Fibroblast of gingiva (primary cell): ENCODE measurements around the gene NPFFR1.
A peak's percentile ranks its signal among the peaks of the same experiment; 100 is the strongest.
"Not testable (repeated sequence)": the region's sequence is repeated elsewhere in the genome, so short reads cannot be mapped to it uniquely, and the experiment has no call there.

Experiments
- DNase-seq: peaks from one replicate; pipeline ENCODE4 v3.0.0-alpha.2; 2011; ENCODE audit warnings: low read depth

Gene NPFFR1

GRCh38 chr10:70222811-70223447, 60.9 kb downstream of the NPFFR1 start:
- not testable (repeated sequence) for DNase-seq

- DNase-seq = no peak
Measured at GRCh38 chr10:70222340-70222794, 61.4 kb downstream of the NPFFR1 start.

GRCh38 chr10:70221030-70221429, 62.8 kb downstream of the NPFFR1 start:
- DNase-seq = no peak

- peak; percentile 29 for DNase-seq
Measured at GRCh38 chr10:70212879-70213278, 70.9 kb downstream of the NPFFR1 start.

- no peak for DNase-seq
Measured at GRCh38 chr10:70212277-70212676, 71.5 kb downstream of the NPFFR1 start.

GRCh38 chr10:70206762-70207161, 77.0 kb downstream of the NPFFR1 start:
- no peak for DNase-seq

GRCh38 chr10:70201105-70201504, 82.7 kb downstream of the NPFFR1 start:
- no peak for DNase-seq

GRCh38 chr10:70198696-70199466, 84.9 kb downstream of the NPFFR1 start:
- peak; percentile 49 for DNase-seq
